Right lobe of liver (tissue), 6 donors: ENCODE measurements around the gene DUS2. TPM values are rescaled to one million over a fixed set of nuclear protein-coding genes. Genes with fewer than 3 reads are reported as not detected.

Experiments used
- ATAC-seq, 4 donors: fragments of 200-7000 bp; cut with Tn5 transposase; one replicate each; pipeline ENCODE4 v1.9.1; 2020; ENCODE audit warnings: mild to moderate bottlenecking in 4 of 4, moderate library complexity in 4 of 4
- DNase-seq, 3 donors: peaks; one replicate each; pipeline ENCODE4 v3.0.0-alpha.2; 2020
- H3K27ac ChIP-seq, 3 donors: fragments of 200-600 bp; one replicate each; pipeline ENCODE4 v1.8.0; 2022
- H3K27me3 ChIP-seq, 2 donors: fragments of 200-600 bp; one replicate each; pipeline ENCODE4 v1.8.0; 2022
- H3K36me3 ChIP-seq, 4 donors: fragments of 200-600 bp; sonication (generic) in 1 of 4; one replicate each; pipeline versions ENCODE4 v1.5.1 to v1.8.0; 2017 to 2022; ENCODE audit warnings: control low read depth in 1 of 4
- H3K4me1 ChIP-seq, 4 donors: fragments of 200-600 bp; sonication (generic) in 1 of 4; one replicate each; pipeline versions ENCODE4 v1.5.1 to v1.8.0; 2017 to 2022; ENCODE audit warnings: control low read depth in 1 of 4
- H3K4me3 ChIP-seq, 3 donors: fragments of 200-600 bp; one replicate each; pipeline ENCODE4 v1.8.0; 2022
- H3K9me3 ChIP-seq, 4 donors: fragments of 200-600 bp; sonication (generic) in 1 of 4; one replicate each; pipeline versions ENCODE4 v1.5.1 to v1.8.0; 2017 to 2022; ENCODE audit warnings: control low read depth in 1 of 4
- POLR2A ChIP-seq: fragments of 450-650 bp; IDR thresholded peaks from one replicate; pipeline ENCODE4 v1.6.1; 2017; ENCODE audit warnings: antibody characterized with exemption, mild to moderate bottlenecking
- WGBS: methylation state at CpG from one replicate; pipeline ENCODE4 v1.1.6; 2018; ENCODE audit warnings: low coverage, low lambda C conversion rate; ENCODE audit not compliant: insufficient coverage; ENCODE audit errors: missing lambda C conversion rate; 5-methylcytosine and 5-hydroxymethylcytosine counted together
- intact Hi-C, 2 donors: fragments of 100-400 bp; cut with DNase I; formaldehyde crosslinking; loops; one replicate each; pipeline versions ENCODE4 v1.11.2 to v1.14.1; 2022
- total RNA-seq, 6 experiments: library from RNA; depleted of rRNA in 2 of 6; stranded (reverse); fragments of >200 nt in 2 of 6; fragmentation: NEBNext Ultra II Directional in 3 of 6; extraction: Animal tissue kit (Norgen Biotek cat#: 25700) in 3 of 6; gene quantifications; one replicate each; pipeline versions ENCODE4 v1.1.0 to v1.2.4, GENCODE V29; 2016 to 2023
- TF ChIP-seq, protein P1 (sequence below), 4 donors: fragments of 200-600 bp in 3 of 4; fragments of 450-650 bp in 1 of 4; IDR thresholded peaks; one replicate each; pipeline versions ENCODE4 v1.5.1 to v1.8.0; 2016 to 2022; ENCODE audit warnings: antibody characterized with exemption in 4 of 4, mild to moderate bottlenecking in 2 of 4
- donor health status: DM: no; HTN: yes; CAD: no.
- donor health status: DM: no; HTN: no; CAD: no.
- donor health status: DM: no; HTN: no; CAD: no.
- donor health status: DM: no; HTN: yes; CAD: no.
- donor health status: DM: no; HTN: yes; CAD: no.

DUS2 gene
- total RNA-seq, 6 experiments from 2014 or later: 7.9 to 16.4 (median 9.2) TPM

DNA sequence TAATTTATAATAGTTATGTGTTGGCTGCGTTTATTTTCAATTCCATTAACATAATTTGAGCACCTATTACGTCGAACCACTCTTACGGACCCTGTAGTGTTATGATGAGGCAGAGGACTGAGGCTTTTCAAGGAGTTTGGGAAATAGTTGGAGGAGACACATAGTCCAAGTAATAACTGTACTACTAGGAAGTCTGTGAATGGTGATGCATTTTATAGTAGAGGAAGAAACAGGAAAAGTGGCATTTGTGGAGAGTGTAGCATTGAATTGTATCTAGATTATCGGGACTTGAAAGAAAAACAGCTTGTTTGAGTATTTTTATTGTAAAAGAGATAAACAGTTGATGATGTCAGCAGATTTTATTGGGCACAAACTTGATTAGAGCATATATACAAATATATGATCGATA, 63.8 kb downstream of the DUS2 start:
- intact Hi-C loops: loop anchor here in 1 of 2 donors (10.0 kb wide), 1 partner anchor 148 kb away; the partner anchor contains the start of gene ESRP2
- peak overlapping the region; percentile 76 to 91 (median 77) for H3K27ac ChIP-seq

GRCh38 chr16:68087688-68088087, 64.6 kb downstream of the DUS2 start:
- no peaks in the 10 kb centered on the region for H3K36me3 ChIP-seq
- ATAC-seq (no peak), DNase-seq (no peak)
- H3K4me1 ChIP-seq: peaks cover 0 to 54% (median 21%) of the 10 kb centered on the region in 4 donors
- H3K27ac ChIP-seq: no peak overlapping the region
- H3K27me3 ChIP-seq: no peaks in the 10 kb centered on the region
- no peak for TF ChIP-seq POLR2A
- TF ChIP-seq, protein P1, sequence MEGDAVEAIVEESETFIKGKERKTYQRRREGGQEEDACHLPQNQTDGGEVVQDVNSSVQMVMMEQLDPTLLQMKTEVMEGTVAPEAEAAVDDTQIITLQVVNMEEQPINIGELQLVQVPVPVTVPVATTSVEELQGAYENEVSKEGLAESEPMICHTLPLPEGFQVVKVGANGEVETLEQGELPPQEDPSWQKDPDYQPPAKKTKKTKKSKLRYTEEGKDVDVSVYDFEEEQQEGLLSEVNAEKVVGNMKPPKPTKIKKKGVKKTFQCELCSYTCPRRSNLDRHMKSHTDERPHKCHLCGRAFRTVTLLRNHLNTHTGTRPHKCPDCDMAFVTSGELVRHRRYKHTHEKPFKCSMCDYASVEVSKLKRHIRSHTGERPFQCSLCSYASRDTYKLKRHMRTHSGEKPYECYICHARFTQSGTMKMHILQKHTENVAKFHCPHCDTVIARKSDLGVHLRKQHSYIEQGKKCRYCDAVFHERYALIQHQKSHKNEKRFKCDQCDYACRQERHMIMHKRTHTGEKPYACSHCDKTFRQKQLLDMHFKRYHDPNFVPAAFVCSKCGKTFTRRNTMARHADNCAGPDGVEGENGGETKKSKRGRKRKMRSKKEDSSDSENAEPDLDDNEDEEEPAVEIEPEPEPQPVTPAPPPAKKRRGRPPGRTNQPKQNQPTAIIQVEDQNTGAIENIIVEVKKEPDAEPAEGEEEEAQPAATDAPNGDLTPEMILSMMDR (IDR thresholded peaks at IDR 0.05): no peak
- 70% methylated on average over 2 of the region's 2 CpGs for WGBS
- H3K4me3 ChIP-seq: no peak overlapping the region
- intact Hi-C loops: loop anchor here in 1 of 2 donors (10.0 kb wide), 1 partner anchor 147 kb away; the partner anchor contains the start of gene ESRP2
- no peaks in the 10 kb centered on the region for H3K9me3 ChIP-seq

More for the DNA sequence above, 63.8 kb downstream of the DUS2 start:
- DNase-seq (no peak), ATAC-seq (no peak)
- Histone ChIP-seq H3K9me3 (no peaks in the 10 kb centered on the region), H3K4me3 (peak overlapping the region; percentile 82 to 83 (median 82)), H3K27me3 (no peaks in the 10 kb centered on the region), H3K36me3 (no peaks in the 10 kb centered on the region), H3K4me1 (peaks cover 0 to 53% (median 23%) of the 10 kb centered on the region in 4 donors)
- 0% methylated on average over 6 of the region's 6 CpGs for WGBS
- TF ChIP-seq, protein P1 (IDR thresholded peaks at IDR 0.05): no peak
- TF ChIP-seq POLR2A: no peak

GRCh38 chr16:68088130-68088972, 65.3 kb downstream of the DUS2 start:
- intact Hi-C loops: loop anchor here in 1 of 2 donors (10.0 kb wide), 1 partner anchor 146 kb away; the partner anchor contains the start of gene ESRP2
- no peak overlapping the region for H3K4me3 ChIP-seq
- ATAC-seq: no peak
- H3K36me3 ChIP-seq: no peaks in the 10 kb centered on the region
- H3K4me1 ChIP-seq: peaks cover 0 to 56% (median 21%) of the 10 kb centered on the region in 4 donors
- 75% methylated on average over 7 of the region's 9 CpGs for WGBS
- H3K27me3 ChIP-seq: no peaks in the 10 kb centered on the region
- no peak for TF ChIP-seq POLR2A
- TF ChIP-seq, protein P1 (IDR thresholded peaks at IDR 0.05): no peak
- DNase-seq: no peak
- H3K27ac ChIP-seq: no peak overlapping the region
- H3K9me3 ChIP-seq: no peaks in the 10 kb centered on the region

DNA sequence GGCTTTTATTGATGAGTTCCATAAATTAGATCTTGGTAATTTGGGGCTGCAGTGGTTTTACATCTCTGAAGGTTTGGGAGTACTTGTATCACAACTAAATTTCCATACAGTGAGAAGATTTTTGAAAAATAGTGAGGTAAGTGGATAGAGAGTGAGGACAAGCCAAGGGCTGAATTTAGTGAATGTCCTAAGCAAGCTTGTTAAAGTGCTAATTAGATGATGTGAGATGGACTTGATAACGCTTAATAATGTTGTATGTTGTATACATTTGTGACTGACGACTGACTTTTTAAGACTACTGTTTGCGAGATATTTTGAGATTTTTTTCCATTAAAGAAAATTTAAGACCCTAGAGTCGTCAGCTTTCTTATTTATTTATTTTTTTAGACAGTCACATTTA, 66.0 kb downstream of the DUS2 start:
- ATAC-seq (no peak), DNase-seq (no peak)
- no peaks in the 10 kb centered on the region for H3K36me3 ChIP-seq
- no peaks in the 10 kb centered on the region for H3K27me3 ChIP-seq
- no peak overlapping the region for H3K27ac ChIP-seq
- peaks cover 0 to 53% (median 20%) of the 10 kb centered on the region in 4 donors for H3K4me1 ChIP-seq
- intact Hi-C loops: loop anchor here in 1 of 2 donors (10.0 kb wide), 1 partner anchor 146 kb away; the partner anchor contains the start of gene ESRP2
- WGBS: 73% methylated on average over 4 of the region's 4 CpGs
- no peak for TF ChIP-seq POLR2A
- TF ChIP-seq, protein P1 (IDR thresholded peaks at IDR 0.05): no peak
- H3K4me3 ChIP-seq: no peak overlapping the region
- H3K9me3 ChIP-seq: no peaks in the 10 kb centered on the region
